ENCODE data around the gene BAG5.

- TF ChIP-seq EZH2 (IDR thresholded peaks at IDR 0.05) (no peak), POLR2AphosphoS5 (IDR thresholded peaks at IDR 0.05; ENCODE audit: borderline replicate concordance, low read depth, low read length) (no peak)
Observed at GRCh38 chr14:103535081-103535890, 27.2 kb downstream of the BAG5 start.

Measured in SK-N-MC (cell line).